Heart left ventricle (tissue), 16 donors: ENCODE results near the gene SAMD10. TPM values are rescaled to one million over a fixed set of nuclear protein-coding genes. Genes with fewer than 3 reads are reported as not detected.
A peak's percentile ranks its signal among the peaks of the same experiment; 100 is the strongest.
"Not testable (repeated sequence)": the region's sequence is repeated elsewhere in the genome, so short reads cannot be mapped to it uniquely, and the experiment has no call there.

Experiments
- ATAC-seq, 4 donors: fragments of 200-7000 bp; cut with Tn5 transposase; one replicate each; pipeline ENCODE4 v1.9.1; 2020 to 2022; ENCODE audit warnings: moderate library complexity in 4 of 4, mild to moderate bottlenecking in 3 of 4, moderate number of reproducible peaks in 1 of 4
- DNase-seq, 5 donors: peaks; one replicate each; pipeline ENCODE4 v3.0.0-alpha.2; 2020
- H3K27ac ChIP-seq, 12 donors: fragments of 200-600 bp; sonication (generic) in 4 of 12; one replicate each; pipeline versions ENCODE4 v1.5.0 to v1.8.0; 2016 to 2022; ENCODE audit warnings: mild to moderate bottlenecking in 2 of 12
- H3K27me3 ChIP-seq, 9 donors: fragments of 200-600 bp; sonication (generic) in 2 of 9; one replicate each; pipeline versions ENCODE4 v1.5.1 to v1.8.0; 2016 to 2022; ENCODE audit warnings: mild to moderate bottlenecking in 3 of 9
- H3K36me3 ChIP-seq, 9 donors: fragments of 200-600 bp; sonication (generic) in 2 of 9; one replicate each; pipeline versions ENCODE4 v1.5.0 to v1.8.0; 2018 to 2022; ENCODE audit warnings: mild to moderate bottlenecking in 2 of 9
- H3K4me1 ChIP-seq, 12 donors: fragments of 200-600 bp; sonication (generic) in 4 of 12; one replicate each; pipeline versions ENCODE4 v1.5.0 to v1.8.0; 2016 to 2022; ENCODE audit warnings: mild to moderate bottlenecking in 3 of 12
- H3K4me3 ChIP-seq, 12 donors: fragments of 200-600 bp; sonication (generic) in 4 of 12; one replicate each; pipeline versions ENCODE4 v1.5.0 to v1.8.0; 2017 to 2022; ENCODE audit warnings: mild to moderate bottlenecking in 9 of 12, moderate library complexity in 4 of 12
- H3K9me3 ChIP-seq, 12 donors: fragments of 200-600 bp; sonication (generic) in 4 of 12; one replicate each; pipeline versions ENCODE4 v1.5.0 to v1.8.0; 2016 to 2022; ENCODE audit warnings: mild to moderate bottlenecking in 1 of 12
- CTCF ChIP-seq, 12 donors: fragments of 200-600 bp; sonication (generic) in 4 of 12; IDR thresholded peaks; one replicate each; pipeline versions ENCODE4 v1.5.0 to v1.8.0; 2018 to 2022; ENCODE audit warnings: antibody characterized with exemption in 12 of 12, mild to moderate bottlenecking in 5 of 12
- POLR2A ChIP-seq, 2 donors: fragments of 450-650 bp; IDR thresholded peaks; one replicate each; pipeline ENCODE4 v1.6.1; 2017; ENCODE audit warnings: antibody characterized with exemption in 2 of 2, mild to moderate bottlenecking in 2 of 2, moderate library complexity in 2 of 2
- WGBS, 4 donors: extraction: QIAGEN DNeasy Blood & Tissue Kit in 2 of 4; methylation state at CpG; one replicate each; pipeline versions ENCODE4 v1.1.5 to v1.1.7; 2013 to 2018; 5-methylcytosine and 5-hydroxymethylcytosine counted together
- intact Hi-C, 10 donors: fragments of 100-400 bp; cut with DNase I; formaldehyde crosslinking; loops; one replicate each; pipeline versions ENCODE4 v1.11.1 to v1.14.2; 2022
- polyA plus RNA-seq, 2 donors: library from polyadenylated mRNA; stranded (reverse); fragments of 200-250 nt; gene quantifications; one replicate each; pipeline ENCODE4 v1.2.3, GENCODE V29; 2013
- total RNA-seq, 9 donors: library from RNA; depleted of rRNA in 2 of 9; stranded (reverse); fragments of >200 nt in 2 of 9; fragmentation: NEBNext Ultra II Directional in 3 of 9; extraction: Animal tissue kit (Norgen Biotek cat#: 25700) in 3 of 9; gene quantifications; one replicate each; pipeline versions ENCODE4 v1.1.0 to v1.2.4, GENCODE V29; 2016 to 2023
- donor health status: ischemic (EF 13 %, LVEDD 7.1; RV severe dilation, severe dysfunction).
- donor health status: healthy with polysubstance abuse.
- donor health status: DM: no; HTN: yes; CAD: no.
- donor health status: DM: no; HTN: no; CAD: no.
- donor health status: ischemic (EF 25% LVEDD 6.9; RV normal size, moderate dysfunction).
- donor health status: ischemic (EF 25% LVEDD 5.7; RV mildly dilated, moderate dysfunction).
- donor health status: healthy.
- donor health status: DM: yes; HTN: yes; CAD: no.
- donor health status: ischemic (EF 35%, LVEDD 5.7; RV mildly dilated, moderate dysfunction).
- donor health status: nonischemic (EF 11% LVEDD 7.7; RV severe dilation, severe dysfunction).
- donor health status: DM: yes; HTN: yes; CAD: no.
- donor health status: PGD.
- donor health status: ischemic (EF 29% LVEDD 5.4; RV normal size, mild dysfunction).
- donor health status: nonischemic (EF 23%, LVEDD 6.1; RV moderate dilation, normal function).

SAMD10 gene
- total and polyA plus RNA-seq, 11 donors = 3.1 to 6.3 (median 4.7) TPM

DNA sequence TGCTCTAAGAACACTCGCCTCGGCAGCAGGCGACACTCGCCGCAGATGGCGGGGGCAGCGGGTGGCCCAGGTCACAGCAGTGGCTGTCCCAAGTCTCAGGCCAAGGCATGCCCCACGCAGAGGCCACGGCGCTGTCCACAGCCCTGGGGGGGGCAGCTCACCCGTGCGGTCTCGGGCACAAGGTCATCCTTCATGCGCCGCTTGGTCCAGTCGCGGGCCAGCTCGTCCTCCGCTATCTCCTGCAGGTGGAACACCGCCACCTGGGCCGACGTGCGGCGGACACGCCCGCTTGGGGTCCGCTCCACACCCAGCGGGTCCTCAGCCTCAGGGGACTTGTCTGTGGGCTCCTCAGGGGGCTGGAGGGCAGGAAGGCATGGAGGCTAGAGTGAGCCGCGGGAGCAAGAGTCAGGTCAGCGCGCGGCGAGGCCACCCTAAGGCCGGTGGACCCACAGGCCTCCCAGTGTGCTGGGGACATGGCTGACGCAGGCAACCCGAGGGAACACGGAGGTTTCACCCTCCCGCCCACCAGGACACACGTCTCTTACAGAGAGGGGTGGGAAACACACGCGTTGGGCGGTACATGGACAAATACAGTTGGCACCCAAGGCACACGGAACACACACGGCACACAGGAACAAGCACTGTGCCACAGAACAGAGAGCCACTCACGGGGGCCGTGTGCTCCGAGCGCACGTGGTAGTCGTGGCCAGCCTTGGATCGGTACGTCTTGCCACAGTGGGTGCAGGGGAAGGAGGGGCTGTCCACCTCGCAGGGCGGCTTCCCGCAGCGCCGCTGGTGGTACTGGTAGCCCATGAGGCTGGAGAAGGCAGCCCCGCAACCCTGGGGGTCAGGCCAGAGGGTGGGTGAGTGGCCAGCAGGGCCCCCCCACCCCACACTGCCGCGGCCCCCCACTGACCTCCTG lies 16.8 kb downstream of the SAMD10 start:
- peaks cover 0 to 5% (median 2%) of the 10 kb centered on the region in 12 donors for H3K4me1 ChIP-seq
- H3K36me3 ChIP-seq = peaks cover 0 to 69% (median 37%) of the 10 kb centered on the region in 9 donors
- no peak overlapping the region for H3K27ac ChIP-seq
- TF ChIP-seq POLR2A (IDR thresholded peaks at IDR 0.05) (no peak), CTCF (IDR thresholded peaks at IDR 0.05) (no peak)
- H3K4me3 ChIP-seq = no peak overlapping the region
- no peaks in the 10 kb centered on the region for H3K27me3 ChIP-seq
- ATAC-seq (no peak), DNase-seq (peak in 4 of 5 donors; percentile 18 to 59 (median 28))
- H3K9me3 ChIP-seq = no peaks in the 10 kb centered on the region
- intact Hi-C loops = no loop called here
- 93 to 96% (median 96%) methylated on average over 38 to 61 of the region's 61 CpGs for WGBS, 4 donors

DNA sequence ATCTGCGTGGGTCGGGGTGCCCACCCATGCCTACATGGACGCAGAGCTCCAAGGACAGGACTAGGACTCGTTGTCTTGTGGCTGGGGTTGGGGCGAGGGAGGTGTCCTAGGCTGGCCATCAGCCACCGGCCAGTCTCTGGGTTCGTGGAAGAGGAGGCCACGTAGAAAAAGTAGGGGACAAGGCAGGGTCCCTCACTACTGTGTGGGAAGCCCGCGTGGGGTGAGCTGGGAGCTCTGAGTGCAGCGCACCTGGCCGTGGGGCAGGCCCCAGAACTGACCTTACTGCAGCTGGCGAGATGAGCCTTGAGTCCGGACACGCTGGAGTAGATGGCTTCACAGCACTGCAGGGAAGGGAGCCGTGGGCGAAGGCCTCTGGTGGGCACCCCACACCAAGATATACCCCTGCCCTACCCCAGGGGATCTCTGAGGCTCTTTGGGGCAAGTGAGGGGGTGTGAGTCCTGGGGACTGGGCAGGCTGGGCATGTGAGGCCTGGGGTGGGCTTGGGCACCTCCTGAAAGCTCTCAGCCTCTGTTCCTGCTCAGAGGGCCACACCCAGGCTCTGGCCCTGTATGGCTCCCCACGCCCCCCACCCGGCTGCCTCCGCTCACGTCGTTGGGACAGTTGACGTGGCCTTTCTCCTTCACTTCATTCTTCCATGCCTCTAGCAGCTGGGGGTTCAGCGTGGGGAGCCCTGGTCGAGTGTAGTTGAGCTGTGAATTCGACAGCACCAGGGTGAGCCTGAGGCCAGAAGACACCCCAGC lies 17.6 kb downstream of the SAMD10 start:
- Histone ChIP-seq H3K27ac (no peak overlapping the region), H3K36me3 (peaks cover 0 to 65% (median 37%) of the 10 kb centered on the region in 9 donors), H3K4me3 (no peak overlapping the region), H3K9me3 (no peaks in the 10 kb centered on the region), H3K27me3 (no peaks in the 10 kb centered on the region), H3K4me1 (peaks cover 0 to 14% (median 11%) of the 10 kb centered on the region in 12 donors)
- intact Hi-C loops = no loop called here
- TF ChIP-seq POLR2A (IDR thresholded peaks at IDR 0.05) = no peak
- no peak for TF ChIP-seq CTCF (IDR thresholded peaks at IDR 0.05)
- no peak for ATAC-seq
- DNase-seq = peak in 2 of 5 donors; percentile 19
- 86 to 91% (median 90%) methylated on average over 25 to 26 of the region's 26 CpGs for WGBS, 4 donors

- peaks cover 0 to 17% (median 13%) of the 10 kb centered on the region in 12 donors for H3K4me1 ChIP-seq
- DNase-seq = peak in 3 of 5 donors; percentile 11 to 40 (median 16)
- H3K9me3 ChIP-seq, ATAC-seq, H3K27ac ChIP-seq, H3K27me3 ChIP-seq, intact Hi-C loops, H3K4me3 ChIP-seq: not testable (repeated sequence)
- WGBS, 4 donors = 93 to 95% (median 94%) methylated on average over 12 to 15 of the region's 15 CpGs
- H3K36me3 ChIP-seq = peaks cover 0 to 57% (median 33%) of the 10 kb centered on the region in 9 donors
Measured at GRCh38 chr20:63960654-63961621, 18.5 kb downstream of the SAMD10 start.

DNA sequence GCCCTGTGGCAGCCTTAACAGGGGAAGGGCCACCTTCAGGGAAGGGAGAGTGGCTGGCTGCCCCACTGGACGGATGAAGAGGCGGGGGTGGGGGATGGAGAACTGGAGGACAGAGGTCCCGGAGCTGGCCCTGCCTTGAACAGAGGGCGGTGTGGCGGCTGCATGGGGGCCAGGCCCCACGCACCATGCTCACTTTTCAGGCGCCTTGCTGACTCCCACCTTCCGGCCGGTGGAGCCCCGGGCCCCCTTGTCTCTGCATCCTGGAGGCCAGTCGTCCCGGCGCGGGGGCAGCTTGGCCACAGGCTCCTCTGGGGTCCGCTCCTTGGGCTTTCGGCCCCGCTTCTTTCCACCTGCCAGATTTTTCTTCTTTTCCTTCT lies 19.8 kb downstream of the SAMD10 start:
- Histone ChIP-seq H3K4me1 (peaks cover 0 to 27% (median 20%) of the 10 kb centered on the region in 12 donors), H3K27me3 (no peaks in the 10 kb centered on the region), H3K9me3 (no peaks in the 10 kb centered on the region), H3K27ac (no peak overlapping the region), H3K4me3 (no peak overlapping the region), H3K36me3 (peaks cover 0 to 57% (median 33%) of the 10 kb centered on the region in 9 donors)
- 88 to 93% (median 89%) methylated on average over 17 of the region's 17 CpGs for WGBS, 4 donors
- TF ChIP-seq POLR2A (IDR thresholded peaks at IDR 0.05) (no peak), CTCF (IDR thresholded peaks at IDR 0.05) (no peak)
- DNase-seq (peak in 2 of 5 donors; percentile 22 to 56), ATAC-seq (no peak)
- intact Hi-C loops = no loop called here
